DND-41 (cell line): ENCODE measurements around the gene MPPE1.

Experiments used
- ATAC-seq: fragments of 200-7000 bp; cut with Tn5 transposase; 3 replicates; pipeline ENCODE4 v1.9.1; 2021; ENCODE audit warnings: low read depth; ENCODE audit not compliant: insufficient read depth
- DNase-seq: peaks from one replicate; pipeline ENCODE4 v3.0.0-alpha.2; 2020
- H2AFZ ChIP-seq: 2 replicates; pipeline ENCODE4 v1.6.0; 2012; ENCODE audit warnings: low read depth, low read length
- H3K27ac ChIP-seq: 2 replicates; pipeline ENCODE4 v1.5.1; 2012; ENCODE audit warnings: low read length, inconsistent platforms
- H3K27me3 ChIP-seq: fragments of 200-600 bp; sonication (generic); 2 replicates; pipeline ENCODE4 v1.6.0; 2012; ENCODE audit warnings: low read length, mild to moderate bottlenecking, inconsistent platforms; ENCODE audit not compliant: insufficient read depth, poor library complexity
- H3K36me3 ChIP-seq: 2 replicates; pipeline ENCODE4 v1.5.1; 2012; ENCODE audit warnings: low read length, inconsistent platforms; ENCODE audit not compliant: insufficient read depth
- H3K4me1 ChIP-seq: 2 replicates; pipeline ENCODE4 v1.5.1; 2012; ENCODE audit warnings: mild to moderate bottlenecking, low read length; ENCODE audit not compliant: insufficient read depth
- H3K4me2 ChIP-seq: 2 replicates; pipeline ENCODE4 v1.6.0; 2012; ENCODE audit warnings: mild to moderate bottlenecking, moderate library complexity, low read length, inconsistent platforms; ENCODE audit not compliant: insufficient read depth
- H3K4me3 ChIP-seq, 2 experiments: fragments of 200-600 bp in 1 of 2; shearing (Covaris generic) in 1 of 2; 2 replicates each; pipeline ENCODE4 v1.5.1; 2012 to 2016; ENCODE audit warnings: inconsistent platforms in 2 of 2, low read length in 2 of 2, mild to moderate bottlenecking in 2 of 2, low read depth in 1 of 2, moderate library complexity in 1 of 2
- H3K79me2 ChIP-seq: 2 replicates; pipeline ENCODE4 v1.6.0; 2012; ENCODE audit warnings: low read length, inconsistent platforms; ENCODE audit not compliant: insufficient read depth
- H3K9ac ChIP-seq: 2 replicates; pipeline ENCODE4 v1.6.0; 2012; ENCODE audit warnings: low read depth, mild to moderate bottlenecking, inconsistent platforms, low read length, moderate library complexity
- H3K9me3 ChIP-seq: 2 replicates; pipeline ENCODE4 v1.5.1; 2012; ENCODE audit warnings: low read length, moderate library complexity, mild to moderate bottlenecking, inconsistent platforms; ENCODE audit not compliant: insufficient read depth, severe bottlenecking
- H4K20me1 ChIP-seq: 2 replicates; pipeline ENCODE4 v1.6.0; 2012; ENCODE audit warnings: low read length; ENCODE audit not compliant: insufficient read depth
- CTCF ChIP-seq: IDR thresholded peaks from 2 replicates; pipeline ENCODE4 v1.5.1; 2012; ENCODE audit warnings: borderline replicate concordance, low read length, moderate library complexity, mild to moderate bottlenecking; ENCODE audit not compliant: poor library complexity, severe bottlenecking; ENCODE audit errors: extremely low read depth
- EZH2 ChIP-seq: IDR thresholded peaks from 3 replicates; pipeline ENCODE4 v1.6.1; 2012; ENCODE audit warnings: borderline replicate concordance, low read depth, mild to moderate bottlenecking, moderate library complexity, low read length, inconsistent platforms; ENCODE audit not compliant: severe bottlenecking

MPPE1 gene

DNA sequence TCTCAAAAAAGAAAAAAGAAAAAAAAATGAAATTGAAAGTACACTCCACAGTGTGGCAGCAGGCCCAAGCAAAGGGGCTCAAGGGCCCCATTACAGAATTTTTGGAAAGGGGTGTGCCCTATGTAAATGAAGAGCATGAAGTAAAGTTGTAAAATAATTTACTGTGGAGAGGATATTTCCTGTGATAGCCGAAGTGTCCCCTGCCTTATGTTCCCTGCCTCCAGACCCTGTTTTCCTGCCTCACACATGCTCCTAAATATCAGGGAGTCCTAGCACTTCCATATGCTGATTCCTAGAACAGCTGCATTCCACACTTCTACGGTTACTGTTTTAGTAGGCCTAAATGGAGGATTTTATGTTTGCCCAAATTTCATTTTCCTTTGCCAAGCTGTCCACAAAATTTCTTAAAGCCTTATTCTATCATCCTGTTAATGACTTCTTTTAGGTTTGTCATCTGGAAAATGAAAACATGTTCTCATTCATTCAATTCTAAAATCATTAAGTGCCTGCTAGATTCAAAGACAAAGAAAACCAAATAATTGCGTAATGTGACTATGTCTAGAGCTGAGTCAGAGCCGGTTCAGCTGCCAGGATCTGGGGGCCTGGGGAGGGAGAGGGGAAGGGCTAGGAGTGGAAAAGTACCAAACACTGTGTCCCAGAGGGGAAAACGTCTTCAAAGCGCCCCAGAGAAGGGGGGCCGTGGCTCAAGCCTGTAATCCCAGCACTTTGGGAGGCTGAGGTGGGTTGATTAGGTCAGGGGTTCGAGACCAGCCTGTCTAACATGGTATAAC lies 47.3 kb upstream of the MPPE1 start:
- DNase-seq (no peak), ATAC-seq (no peak)
- no peaks in the 10 kb centered on the region for H4K20me1 ChIP-seq
- peaks cover 9% of the 10 kb centered on the region for H3K9me3 ChIP-seq
- no peak overlapping the region for H3K4me3 ChIP-seq
- H3K79me2 ChIP-seq: no peaks in the 10 kb centered on the region
- H3K27ac ChIP-seq: no peak overlapping the region
- H3K4me1 ChIP-seq: no peaks in the 10 kb centered on the region
- no peak overlapping the region for H2AFZ ChIP-seq
- H3K27me3 ChIP-seq: no peaks in the 10 kb centered on the region
- no peak overlapping the region for H3K4me2 ChIP-seq
- no peaks in the 10 kb centered on the region for H3K36me3 ChIP-seq
- no peak overlapping the region for H3K9ac ChIP-seq
- no peak for TF ChIP-seq EZH2
- TF ChIP-seq CTCF: no peak

DNA sequence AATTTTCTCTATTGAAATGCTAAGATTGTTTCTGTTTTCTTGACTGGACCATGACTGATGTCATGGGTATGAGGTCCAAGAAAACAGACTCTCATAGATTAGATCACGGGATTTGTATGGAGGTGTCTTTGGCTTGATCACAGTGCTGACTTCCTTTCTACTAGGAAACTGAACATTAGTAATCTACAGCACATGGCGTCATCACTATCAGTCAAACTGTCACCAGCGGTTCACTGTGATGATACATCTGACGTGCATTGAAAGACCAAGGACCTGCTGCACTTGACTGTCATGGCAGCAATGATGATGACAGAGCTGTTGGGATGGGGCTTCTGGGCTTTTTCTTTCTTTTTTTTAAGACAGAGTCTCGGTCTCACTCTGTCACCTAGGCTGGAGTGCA lies 45.0 kb upstream of the MPPE1 start:
- no peak for TF ChIP-seq CTCF
- TF ChIP-seq EZH2: no peak
- Histone ChIP-seq H3K36me3 (no peaks in the 10 kb centered on the region), H3K4me1 (no peaks in the 10 kb centered on the region), H3K4me3 (no peak overlapping the region), H3K27ac (no peak overlapping the region), H3K9me3 (peaks cover 9% of the 10 kb centered on the region), H2AFZ (no peak overlapping the region), H3K9ac (no peak overlapping the region), H3K79me2 (no peaks in the 10 kb centered on the region), H3K4me2 (no peak overlapping the region), H4K20me1 (no peaks in the 10 kb centered on the region), H3K27me3 (no peaks in the 10 kb centered on the region)
- no peak for ATAC-seq
- DNase-seq: no peak

- ATAC-seq (no peak), DNase-seq (no peak)
- no peak overlapping the region for H3K27ac ChIP-seq
- H3K36me3 ChIP-seq: no peaks in the 10 kb centered on the region
- H3K79me2 ChIP-seq: no peaks in the 10 kb centered on the region
- no peaks in the 10 kb centered on the region for H3K4me1 ChIP-seq
- no peak overlapping the region for H3K4me3 ChIP-seq
- H4K20me1 ChIP-seq: no peaks in the 10 kb centered on the region
- H3K27me3 ChIP-seq: no peaks in the 10 kb centered on the region
- no peak overlapping the region for H3K9ac ChIP-seq
- H3K9me3 ChIP-seq: no peaks in the 10 kb centered on the region
- no peak overlapping the region for H3K4me2 ChIP-seq
- H2AFZ ChIP-seq: no peak overlapping the region
- TF ChIP-seq EZH2 (no peak), CTCF (no peak)
Measured at GRCh38 chr18:11951390-11951851, 43.3 kb upstream of the MPPE1 start.
